GM19468 (cell line): ENCODE measurements around the gene ESPL1.
A peak's percentile ranks its signal among the peaks of the same experiment; 100 is the strongest.

Source experiments
- ATAC-seq: cut with Tn5 transposase; IDR thresholded peaks from one replicate; pipeline ENCODE4 v1.9.1; 2021; ENCODE audit warnings: mild to moderate bottlenecking, moderate library complexity, moderate number of reproducible peaks; ENCODE audit not compliant: unreplicated experiment; ENCODE audit errors: extremely low read depth

Gene ESPL1

GRCh38 chr12:53230108-53230845 is 37.8 kb upstream of the ESPL1 start:
- no peak for ATAC-seq

- no peak for ATAC-seq
Observed at GRCh38 chr12:53231671-53231920, 36.5 kb upstream of the ESPL1 start.

DNA sequence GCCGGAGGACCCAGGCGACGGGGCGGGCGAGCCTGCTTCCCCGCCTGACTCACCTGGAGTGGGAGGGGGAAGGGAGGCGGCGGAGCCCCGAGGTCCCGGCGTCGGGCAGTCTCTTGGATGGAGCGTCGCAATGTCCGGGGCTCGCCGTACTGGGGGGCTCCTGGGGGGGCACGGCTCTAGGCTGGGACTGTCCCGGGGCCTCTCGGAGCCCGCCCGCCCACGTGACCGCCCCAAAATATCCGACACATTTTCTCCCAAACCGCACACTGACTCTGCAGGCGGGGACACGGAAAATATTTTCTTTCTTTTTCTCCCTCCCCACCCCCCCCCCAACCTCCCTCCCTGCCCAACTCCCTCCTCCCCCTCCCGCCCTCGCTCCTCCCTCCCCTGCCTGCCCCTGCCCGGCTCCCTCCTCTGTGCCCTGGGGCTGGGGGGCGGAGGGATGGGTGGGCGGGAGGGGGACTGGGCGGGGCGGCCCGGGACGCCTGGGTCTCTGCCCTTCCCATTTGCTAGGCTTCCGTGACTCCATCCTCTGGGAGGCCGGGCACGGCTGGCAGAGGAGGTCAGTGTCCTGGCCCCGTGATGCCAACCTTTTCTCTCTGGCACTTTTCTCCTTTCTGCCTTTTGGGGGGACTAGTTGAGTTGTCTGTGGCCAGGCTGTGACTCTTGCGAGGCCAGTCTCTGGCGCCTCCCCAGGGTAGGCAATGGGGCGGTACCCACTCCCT is 36.0 kb upstream of the ESPL1 start, which contains the start of gene RARG:
Gene RARG (minus strand): TSS at position 289 of the 725 bp plus-strand sequence. CDS start 4,664 bp downstream, outside the sequence.
- no peak for ATAC-seq

DNA sequence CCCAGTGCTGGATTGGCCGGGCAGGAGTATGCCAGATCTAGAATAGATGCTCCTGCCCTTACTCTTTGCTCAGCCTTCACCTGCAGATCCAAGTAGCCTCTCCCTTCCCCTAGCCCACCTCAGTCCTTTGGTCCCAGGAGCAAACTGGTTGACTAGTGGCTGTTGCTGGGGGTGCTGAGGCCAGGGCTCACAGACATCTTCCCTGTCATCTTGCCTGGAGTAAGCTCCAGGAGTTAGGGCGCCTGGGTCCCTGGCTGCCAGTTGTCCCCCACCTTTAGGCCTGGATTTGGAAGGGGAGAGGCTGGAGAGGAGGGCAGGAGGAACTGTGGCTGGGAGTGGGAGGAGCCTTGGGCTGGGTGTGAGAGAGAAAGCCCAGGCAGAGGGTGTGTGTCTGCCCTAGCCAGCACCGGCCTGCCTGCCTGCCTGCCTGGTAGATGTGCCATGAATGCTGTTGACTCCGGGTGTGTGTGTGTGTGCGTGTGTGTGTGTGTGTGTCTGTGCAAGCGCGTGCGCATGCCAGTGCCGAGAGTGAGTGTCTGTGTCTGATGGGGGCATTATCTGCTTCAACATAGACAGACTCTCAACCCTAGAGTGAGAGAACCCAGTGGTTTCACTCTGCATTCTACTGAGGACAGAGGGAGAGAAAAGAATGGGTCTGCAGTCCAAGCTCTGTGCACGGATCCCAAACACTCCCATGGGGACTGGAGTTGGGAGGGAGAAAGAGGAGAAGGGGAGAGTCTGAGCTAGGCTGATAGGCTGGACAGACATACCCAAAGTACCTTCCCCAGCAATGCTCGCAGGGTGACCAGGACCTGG is 35.2 kb upstream of the ESPL1 start:
- ATAC-seq, result no peak

DNA sequence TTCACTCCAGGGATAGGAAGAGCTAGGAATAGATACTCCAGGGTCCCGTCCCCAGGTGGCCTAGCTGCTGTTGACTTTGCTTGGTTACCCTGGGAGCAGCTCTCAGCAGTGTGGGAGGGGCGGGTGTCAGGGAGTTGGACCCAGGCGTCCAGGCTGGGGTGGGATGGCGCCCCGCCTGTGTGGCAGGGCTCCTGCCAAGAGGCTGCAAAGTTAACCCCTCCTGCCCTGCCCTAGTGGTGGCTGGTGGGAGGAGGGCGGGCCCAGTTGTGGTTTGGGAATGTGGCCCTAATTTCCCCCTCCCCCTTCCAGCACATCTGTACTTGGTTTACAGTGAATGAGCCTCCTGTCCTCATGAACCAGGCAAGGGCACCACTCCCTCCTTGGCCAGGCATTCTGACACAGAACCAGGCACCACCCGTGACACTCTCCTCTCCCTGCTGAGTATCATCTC is 34.4 kb upstream of the ESPL1 start:
- ATAC-seq, result no peak

DNA sequence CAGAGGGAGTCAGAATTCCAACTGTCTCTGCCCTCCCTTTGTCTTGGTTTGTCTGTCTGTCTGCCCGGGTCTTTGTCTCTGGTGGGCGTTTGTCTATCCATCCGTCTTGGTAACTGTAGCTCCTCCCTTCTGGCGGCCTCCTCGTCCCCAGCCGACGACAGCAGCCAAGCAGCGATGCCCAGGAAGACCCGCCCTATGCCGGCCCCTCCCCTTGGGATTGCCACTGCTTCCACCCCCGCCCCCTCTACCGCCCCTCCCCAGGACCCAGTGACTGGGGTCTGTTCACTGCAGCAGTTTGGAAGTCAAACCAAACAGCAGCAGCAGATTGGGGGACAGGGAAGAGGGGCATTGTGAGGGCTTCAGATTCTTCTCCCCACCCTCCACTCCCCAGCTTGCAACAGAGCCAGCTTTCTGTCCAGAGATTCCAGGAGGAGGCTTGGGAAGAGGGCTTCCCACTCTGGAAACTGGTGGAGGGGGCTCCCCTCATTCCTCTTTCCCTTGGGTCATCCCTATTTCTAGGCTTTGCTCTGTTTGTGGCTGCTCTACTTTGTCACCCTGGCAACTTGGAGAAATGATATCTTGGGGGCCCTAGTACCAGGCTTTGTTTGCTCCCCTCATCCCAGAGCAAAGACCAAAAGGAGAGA is 33.7 kb upstream of the ESPL1 start:
- ATAC-seq, result no peak

DNA sequence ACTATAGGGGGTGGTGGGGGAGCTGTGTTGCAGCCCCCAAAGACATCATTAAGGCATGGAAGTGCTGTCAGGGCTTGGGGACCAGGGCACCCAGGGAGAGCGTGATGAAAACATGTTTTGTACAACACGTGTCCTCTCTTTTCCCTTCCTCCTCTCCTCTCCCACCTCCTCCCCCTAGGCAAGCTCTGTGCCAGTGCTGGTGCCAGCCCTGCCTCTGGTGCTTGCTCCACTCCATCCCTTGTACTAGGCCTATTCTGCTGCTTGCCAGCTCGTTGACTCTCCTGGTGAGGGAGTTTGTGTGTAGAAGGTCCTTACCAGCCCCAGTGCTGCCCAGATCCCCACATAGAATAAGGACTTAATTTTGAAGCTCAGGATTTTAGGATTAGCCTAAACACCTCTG is 32.9 kb upstream of the ESPL1 start:
- no peak for ATAC-seq

DNA sequence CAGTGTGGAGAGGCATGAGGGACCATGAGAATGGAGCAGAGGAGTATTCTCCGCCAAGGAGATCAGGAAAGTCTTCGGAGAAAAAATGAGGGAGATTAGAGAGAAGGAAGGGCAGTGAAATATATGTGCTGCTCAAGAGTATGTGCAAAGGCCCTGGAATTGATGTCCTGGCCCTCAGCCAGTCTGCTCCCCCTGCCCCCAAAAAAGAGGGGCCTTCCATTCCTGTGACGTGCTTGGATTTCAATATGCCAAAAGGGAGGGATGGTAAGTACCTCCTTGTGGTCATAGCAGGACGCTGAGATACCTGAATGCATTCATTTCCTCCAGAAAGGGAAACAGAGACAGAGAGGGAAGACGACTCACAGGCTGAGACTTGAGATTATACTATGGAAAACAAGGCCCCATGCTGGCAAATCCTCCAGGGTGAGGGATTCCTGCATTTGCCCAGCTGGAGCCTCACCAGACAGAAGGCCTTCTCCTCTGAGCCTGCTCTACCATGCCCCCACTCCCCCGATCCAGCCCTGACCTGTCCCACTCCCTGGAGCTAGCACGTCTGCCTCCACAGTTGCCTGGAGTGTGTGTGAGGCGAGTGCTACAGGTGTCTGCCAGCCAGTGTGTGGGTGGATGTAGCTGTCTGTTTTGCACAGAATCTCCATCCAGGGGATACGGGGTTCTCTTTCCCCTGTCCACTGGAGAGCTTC is 32.2 kb upstream of the ESPL1 start:
- no peak for ATAC-seq

DNA sequence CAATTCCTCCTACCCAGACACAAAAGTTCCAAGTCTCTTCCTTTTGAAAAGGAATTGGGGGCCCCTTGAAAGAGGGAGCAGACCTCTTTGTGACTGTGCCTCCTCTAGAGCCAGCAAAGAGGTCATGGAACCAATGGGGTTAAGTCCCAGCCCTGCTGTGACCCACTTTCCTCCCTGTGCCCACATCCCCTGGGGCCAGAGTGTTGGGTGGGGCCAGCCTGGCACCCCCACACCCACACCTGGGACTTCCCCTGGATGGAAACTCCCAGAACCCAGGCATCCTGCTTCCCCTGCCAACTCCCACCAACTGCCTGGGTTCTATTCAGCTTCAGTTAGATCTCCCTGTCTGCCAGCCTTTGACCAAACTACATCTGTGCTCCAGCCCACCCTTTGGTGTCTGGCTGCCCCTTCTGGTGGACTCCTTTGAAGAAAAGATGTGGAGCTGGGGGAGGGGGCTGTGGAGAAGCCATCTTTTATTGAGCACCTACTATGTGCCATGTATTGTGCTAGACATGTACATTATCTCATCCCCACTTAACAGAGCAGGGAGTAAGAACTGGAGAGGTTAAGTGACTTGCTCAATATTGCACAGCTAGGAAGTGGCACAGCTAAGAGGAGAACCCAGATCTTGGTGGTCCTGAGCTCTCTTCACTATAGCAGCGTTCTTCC is 31.5 kb upstream of the ESPL1 start:
- ATAC-seq, result no peak

DNA sequence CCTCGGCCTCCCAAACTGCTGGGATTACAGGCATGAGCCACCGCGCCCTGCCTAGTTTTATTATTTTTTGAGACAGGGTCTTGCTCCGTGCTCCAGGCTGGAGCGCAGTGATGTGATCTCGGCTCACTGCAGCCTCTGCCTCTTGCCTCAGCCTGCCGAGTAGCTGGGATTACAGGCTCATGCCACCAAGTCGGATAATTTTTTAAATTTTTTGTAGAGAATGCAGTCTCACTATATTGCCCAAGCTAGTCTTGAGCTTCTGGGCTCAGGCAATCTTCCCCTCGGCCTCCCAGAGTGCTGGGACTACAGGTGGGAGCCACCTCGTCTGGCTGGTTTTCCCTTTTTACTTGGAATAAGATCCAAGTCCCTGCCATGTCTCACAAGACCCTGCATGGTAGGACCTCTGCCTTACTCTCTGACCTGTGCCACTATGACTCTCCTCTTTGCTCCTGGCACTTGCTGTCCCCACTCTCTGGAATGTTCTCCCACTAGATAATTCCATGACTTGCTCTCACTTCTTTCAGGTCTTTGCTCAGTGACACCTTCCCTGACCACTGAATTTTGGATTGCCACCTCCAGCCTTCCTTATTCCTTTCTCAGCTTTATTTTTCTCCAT is 28.3 kb upstream of the ESPL1 start:
- ATAC-seq, result no peak

- ATAC-seq, result no peak
Observed at GRCh38 chr12:53241623-53242412, 26.3 kb upstream of the ESPL1 start.

DNA sequence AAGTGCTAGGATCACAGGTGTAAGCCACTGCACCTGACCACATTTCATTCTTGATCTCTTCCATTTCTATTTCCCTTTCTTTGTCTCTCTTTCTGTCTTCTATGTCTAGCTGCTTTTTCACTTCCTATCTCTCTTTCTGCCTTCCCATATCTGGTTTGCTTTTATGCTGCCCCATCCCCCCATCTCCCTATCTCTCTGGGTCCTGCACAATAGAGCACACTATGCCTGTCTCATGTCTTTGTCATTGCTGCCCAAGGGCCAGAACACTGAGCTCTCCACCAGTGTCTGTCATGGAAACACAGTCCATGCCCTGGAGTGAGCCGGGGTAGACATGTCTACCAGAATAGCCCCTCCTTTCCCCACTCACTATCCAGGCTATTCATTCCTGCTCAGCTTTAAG is 23.8 kb upstream of the ESPL1 start:
- no peak for ATAC-seq

GRCh38 chr12:53245286-53245685 is 22.8 kb upstream of the ESPL1 start:
- no peak for ATAC-seq

DNA sequence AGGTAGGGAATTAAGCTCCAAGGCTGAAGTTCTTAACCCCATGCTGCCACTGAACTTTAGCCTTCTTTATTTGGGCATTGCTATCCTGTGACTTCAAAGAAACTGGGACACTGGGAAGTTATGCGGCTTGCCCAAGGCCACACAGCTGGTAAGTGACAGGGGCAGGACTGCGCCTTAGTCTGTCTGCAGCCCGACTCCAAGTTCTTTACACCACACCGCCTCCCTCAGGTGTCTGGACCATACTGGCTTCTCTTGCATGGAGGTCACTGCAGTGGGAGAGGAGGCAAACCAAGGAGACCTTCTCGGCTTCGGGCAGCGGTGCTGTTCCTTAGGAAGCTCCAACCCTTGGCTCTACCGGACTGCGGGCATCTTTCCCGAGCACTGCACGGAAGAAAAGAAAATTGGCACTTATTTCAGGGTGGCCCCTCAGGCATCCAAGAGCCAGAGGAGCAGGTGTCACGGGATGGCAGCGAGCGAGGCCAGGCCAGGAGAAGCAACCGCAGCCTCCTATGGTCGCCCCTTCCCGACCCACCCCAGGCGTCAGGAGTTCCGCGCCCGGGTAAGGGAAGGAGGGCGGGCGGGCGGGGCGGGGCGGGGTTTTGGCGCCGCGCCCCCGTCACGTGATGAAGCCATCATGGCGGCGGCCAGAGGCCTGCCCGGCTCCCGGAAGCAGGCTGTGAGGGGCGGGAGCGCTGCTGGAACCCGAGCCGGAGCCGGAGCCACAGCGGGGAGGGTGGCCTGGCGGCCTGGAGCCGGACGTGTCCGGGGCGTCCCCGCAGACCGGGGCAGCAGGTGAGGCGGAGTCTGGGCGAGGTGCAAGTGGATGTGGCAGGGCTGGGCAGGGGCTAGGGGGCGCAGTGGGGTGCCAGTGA is 16.4 kb upstream of the ESPL1 start:
- peak; percentile 23 for ATAC-seq

GRCh38 chr12:53252349-53252916 is 15.7 kb upstream of the ESPL1 start:
- no peak for ATAC-seq

- ATAC-seq, result no peak
Observed at GRCh38 chr12:53253298-53253697, 14.8 kb upstream of the ESPL1 start.
